HEK293 (cell line): ENCODE results near the gene SLC7A10.

ENCODE experiments used
- TF ChIP-seq, protein P1 (sequence below): fragments of 450-650 bp; formaldehyde crosslinking; IDR thresholded peaks from 2 replicates; pipeline ENCODE4 v1.5.1; 2016; ENCODE audit warnings: missing biosample characterization, missing genetic modification characterization
- TF ChIP-seq, protein P2 (sequence below): fragments of 450-650 bp; formaldehyde crosslinking; IDR thresholded peaks from 2 replicates; pipeline ENCODE4 v1.5.1; 2016; ENCODE audit warnings: missing biosample characterization, missing genetic modification characterization
- TF ChIP-seq, protein P3 (sequence below): IDR thresholded peaks from 2 replicates; pipeline ENCODE4 v1.6.1; 2011; ENCODE audit warnings: mild to moderate bottlenecking, low read depth, low read length, borderline replicate concordance

DNA sequence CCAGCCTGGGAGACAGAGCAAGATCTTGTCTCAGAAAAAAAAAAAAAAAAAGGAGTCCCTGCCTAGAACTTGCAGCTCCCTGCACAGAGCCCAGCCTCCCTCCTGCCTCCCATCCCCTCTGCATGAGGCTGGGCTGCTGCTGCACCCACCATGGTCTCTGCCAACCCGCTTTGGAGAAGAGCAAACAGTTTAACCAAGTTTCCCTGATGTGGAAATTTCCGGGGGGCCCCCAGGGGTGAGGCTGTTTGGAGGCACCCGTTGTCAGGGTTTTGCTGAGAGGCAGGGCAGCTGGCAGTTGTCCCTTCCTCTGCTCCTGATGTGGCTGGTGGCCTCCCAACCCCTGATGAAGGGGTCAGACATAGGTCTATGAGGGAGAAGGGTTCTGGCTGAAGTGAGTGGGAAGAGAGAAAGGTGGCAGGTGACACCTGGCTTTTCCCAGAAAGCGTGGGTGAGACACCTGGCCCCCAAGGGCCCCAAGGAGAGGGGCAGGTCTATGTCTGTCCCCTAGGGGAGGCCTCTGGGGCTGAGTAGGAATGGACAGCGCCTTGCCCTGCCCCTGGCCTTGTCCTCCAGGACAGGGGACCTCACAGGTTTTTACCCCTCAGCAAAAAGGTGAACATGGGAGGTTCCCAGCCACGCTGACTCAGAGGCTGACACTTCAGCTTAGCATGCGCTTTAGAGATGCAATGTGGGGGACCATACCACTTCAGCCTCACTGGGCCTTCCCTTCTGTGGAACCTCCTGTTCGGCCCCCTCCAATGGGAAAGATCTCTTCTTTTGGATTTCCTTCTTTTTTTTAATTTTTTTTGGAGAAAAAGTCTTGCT lies 26.0 kb downstream of the SLC7A10 start:
- TF ChIP-seq, protein P1, sequence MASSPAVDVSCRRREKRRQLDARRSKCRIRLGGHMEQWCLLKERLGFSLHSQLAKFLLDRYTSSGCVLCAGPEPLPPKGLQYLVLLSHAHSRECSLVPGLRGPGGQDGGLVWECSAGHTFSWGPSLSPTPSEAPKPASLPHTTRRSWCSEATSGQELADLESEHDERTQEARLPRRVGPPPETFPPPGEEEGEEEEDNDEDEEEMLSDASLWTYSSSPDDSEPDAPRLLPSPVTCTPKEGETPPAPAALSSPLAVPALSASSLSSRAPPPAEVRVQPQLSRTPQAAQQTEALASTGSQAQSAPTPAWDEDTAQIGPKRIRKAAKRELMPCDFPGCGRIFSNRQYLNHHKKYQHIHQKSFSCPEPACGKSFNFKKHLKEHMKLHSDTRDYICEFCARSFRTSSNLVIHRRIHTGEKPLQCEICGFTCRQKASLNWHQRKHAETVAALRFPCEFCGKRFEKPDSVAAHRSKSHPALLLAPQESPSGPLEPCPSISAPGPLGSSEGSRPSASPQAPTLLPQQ (tag by site-specific recombination), result no peak
- TF ChIP-seq, protein P2, sequence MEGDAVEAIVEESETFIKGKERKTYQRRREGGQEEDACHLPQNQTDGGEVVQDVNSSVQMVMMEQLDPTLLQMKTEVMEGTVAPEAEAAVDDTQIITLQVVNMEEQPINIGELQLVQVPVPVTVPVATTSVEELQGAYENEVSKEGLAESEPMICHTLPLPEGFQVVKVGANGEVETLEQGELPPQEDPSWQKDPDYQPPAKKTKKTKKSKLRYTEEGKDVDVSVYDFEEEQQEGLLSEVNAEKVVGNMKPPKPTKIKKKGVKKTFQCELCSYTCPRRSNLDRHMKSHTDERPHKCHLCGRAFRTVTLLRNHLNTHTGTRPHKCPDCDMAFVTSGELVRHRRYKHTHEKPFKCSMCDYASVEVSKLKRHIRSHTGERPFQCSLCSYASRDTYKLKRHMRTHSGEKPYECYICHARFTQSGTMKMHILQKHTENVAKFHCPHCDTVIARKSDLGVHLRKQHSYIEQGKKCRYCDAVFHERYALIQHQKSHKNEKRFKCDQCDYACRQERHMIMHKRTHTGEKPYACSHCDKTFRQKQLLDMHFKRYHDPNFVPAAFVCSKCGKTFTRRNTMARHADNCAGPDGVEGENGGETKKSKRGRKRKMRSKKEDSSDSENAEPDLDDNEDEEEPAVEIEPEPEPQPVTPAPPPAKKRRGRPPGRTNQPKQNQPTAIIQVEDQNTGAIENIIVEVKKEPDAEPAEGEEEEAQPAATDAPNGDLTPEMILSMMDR (tag by site-specific recombination), result no peak
- TF ChIP-seq, protein P3, sequence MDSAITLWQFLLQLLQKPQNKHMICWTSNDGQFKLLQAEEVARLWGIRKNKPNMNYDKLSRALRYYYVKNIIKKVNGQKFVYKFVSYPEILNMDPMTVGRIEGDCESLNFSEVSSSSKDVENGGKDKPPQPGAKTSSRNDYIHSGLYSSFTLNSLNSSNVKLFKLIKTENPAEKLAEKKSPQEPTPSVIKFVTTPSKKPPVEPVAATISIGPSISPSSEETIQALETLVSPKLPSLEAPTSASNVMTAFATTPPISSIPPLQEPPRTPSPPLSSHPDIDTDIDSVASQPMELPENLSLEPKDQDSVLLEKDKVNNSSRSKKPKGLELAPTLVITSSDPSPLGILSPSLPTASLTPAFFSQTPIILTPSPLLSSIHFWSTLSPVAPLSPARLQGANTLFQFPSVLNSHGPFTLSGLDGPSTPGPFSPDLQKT, result no peak
